ENCODE data around the gene SNTN.

Gene SNTN

DNA sequence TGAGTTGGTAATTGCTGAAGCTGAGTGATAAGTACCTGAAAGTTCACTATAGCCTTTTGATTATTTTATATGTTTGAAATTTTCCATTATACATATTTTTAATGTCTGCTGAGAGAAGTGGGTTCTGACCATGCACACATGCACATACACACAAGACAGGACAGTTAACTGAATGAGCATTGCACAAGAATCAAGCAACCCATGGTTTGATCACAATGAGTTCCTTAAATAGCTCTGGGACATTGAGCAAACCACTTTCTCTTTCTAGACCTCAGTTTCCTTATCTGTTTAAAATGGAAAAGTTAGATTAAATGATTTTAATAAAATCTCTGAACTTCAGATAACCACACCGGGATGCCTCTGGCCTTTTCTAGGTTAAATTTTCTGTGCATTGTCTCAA lies 26.7 kb downstream of the SNTN start:
- ATAC-seq: no peak

GRCh38 chr3:63684081-63684480 lies 31.6 kb downstream of the SNTN start:
- ATAC-seq: no peak

- ATAC-seq: no peak
Observed at GRCh38 chr3:63685340-63685739, 32.9 kb downstream of the SNTN start.

DNA sequence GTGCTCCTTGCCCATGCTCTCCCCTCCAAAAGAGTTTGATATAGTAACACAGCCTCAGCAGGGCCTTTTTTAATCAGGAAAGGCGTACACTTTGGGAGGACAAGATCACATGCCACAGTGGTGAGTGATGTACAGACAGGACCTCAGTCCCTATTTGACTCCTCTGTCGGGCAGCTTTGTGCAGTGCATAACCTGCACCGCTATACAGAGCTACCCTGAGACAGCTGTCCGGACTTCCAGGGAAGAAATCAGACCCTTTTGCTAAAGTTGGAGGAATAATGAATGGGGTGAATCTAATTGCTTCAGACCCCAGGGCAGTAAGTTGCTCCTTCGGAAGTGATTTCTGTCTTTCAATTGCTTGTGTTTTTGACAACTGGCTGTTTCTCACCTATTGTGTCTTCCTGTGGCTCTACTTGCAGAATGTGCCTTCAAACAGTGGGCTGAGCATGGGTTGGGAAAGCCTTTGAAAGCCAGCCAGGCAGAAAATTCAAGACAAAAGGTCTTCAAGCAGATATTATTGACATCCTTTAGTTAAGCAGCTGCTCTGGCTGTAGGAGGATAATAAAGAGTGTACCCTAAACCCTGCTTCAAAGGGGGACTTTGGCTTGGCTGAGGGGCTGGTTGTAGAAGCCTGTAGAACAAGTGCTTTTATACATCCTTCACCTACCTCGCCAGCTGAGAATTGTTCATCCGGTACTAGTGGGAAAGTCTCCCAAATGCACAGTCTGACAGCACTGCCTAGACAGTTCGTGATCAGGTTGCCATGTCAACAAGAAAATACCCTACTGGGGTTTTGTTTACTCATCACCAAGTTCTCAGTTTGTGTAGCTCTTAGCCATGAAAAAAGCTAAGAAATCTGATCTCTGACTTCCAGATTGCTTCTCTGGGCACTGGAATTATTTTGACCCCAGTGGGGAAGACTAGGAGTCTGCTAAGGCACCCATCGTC lies 35.1 kb downstream of the SNTN start:
- no peak for ATAC-seq

DNA sequence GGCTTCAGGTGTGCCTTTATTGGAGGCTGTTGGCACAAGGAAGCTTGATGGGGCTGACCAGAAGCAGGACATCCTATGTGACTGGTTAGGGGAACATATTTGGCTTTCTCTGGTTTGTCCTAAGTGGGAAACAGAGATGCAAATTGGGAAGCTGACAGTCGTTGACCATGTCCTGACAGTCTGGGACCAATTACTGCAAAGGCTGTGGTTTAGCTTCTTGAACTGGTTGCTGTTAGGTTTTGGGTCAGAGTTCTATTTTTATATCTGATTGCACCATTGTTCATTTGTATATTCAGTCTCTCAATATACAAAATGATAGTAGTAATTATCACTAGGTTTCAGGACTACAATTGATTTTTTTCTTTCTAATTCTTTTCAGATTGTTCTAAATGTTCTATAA lies 36.8 kb downstream of the SNTN start:
- ATAC-seq: no peak

- ATAC-seq: no peak
Observed at GRCh38 chr3:63693351-63693750, 40.9 kb downstream of the SNTN start.

DNA sequence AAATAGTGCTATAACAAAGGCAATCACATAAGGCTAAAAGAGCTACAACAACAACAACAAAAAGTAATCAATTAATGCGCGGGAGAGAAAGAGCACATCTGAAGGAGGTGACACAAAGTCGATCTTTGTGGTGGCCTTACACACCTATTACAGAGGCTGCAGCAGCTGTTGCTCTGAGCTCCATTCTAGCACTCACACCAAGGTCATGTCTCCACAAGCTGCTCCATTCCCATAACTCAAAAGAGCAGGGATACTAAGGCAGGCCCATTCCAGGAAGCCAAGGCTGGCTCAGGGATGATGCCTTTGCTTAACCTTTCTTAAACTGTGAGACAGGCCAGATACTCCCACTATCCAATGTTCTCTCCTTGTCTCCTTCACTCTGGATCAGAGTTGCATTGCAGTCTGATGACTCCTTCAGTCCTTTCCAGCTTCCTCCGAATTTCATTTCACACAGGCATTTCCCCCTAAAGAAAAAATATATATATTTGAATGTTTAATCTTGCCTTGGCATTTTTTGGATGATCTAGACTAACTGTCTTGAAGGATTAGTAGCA lies 52.7 kb downstream of the SNTN start:
- ATAC-seq: no peak

GRCh38 chr3:63706321-63707085 lies 54.0 kb downstream of the SNTN start:
- ATAC-seq: no peak

- no peak for ATAC-seq
Observed at GRCh38 chr3:63707731-63708130, 55.3 kb downstream of the SNTN start.

GRCh38 chr3:63709576-63709975 lies 57.1 kb downstream of the SNTN start:
- no peak for ATAC-seq

Measured in activated CD4-positive, CD25-positive, alpha-beta regulatory T cell treated with anti-CD3 and anti-CD28 coated beads, Interleukin-2, amount 50 U/mL, for 24 hours (primary cell).